Measurements from ENCODE around the gene PPP4R1.

PPP4R1 gene

GRCh38 chr18:9506046-9506792 lies 108.1 kb downstream of the PPP4R1 start:
- no peak for DNase-seq (ENCODE audit: low read depth in 2 of 2)

Measured in stimulated activated CD8-positive, alpha-beta memory T cell treated with anti-CD3 and anti-CD28 coated beads, Interleukin-7, amount 100 ng/mL, for 1 hour (primary cell).